ENCODE measurements around the gene CACNA1C. TPM values are rescaled to one million over a fixed set of nuclear protein-coding genes. Genes with fewer than 3 reads are reported as not detected.

The CACNA1C gene
- total RNA-seq, 4 donors from 2014 or later: 1.4 to 3.7 (median 2.2) TPM

DNA sequence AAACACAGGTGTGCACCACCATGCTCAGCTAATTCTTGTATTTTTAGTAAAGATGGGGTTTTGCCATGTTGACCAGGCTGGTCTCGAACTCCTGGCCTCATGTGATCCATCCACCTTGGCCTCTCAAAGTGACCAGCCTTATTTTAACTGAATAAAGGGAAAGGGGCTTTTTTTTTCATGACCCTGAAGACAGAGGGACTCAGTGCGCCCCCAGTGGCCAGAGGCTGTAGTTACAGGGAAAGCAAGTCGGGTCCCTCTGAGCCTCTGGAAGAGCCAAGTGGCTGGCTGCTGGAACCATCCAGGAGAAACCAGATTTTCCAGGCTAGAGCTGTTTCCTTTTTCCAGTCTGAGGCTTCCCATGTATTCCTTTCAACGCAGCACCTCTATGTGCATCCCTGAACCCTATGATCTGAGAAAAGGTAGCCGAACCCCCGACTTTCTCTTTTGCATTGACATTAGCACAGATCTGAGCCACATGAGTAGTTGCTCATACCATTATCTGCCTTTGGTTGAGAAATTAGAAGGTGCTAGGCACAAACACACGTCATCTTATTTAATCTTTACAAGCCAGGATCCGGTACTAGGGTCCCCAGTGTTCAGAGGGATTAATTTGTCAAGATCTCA, 342.7 kb downstream of the CACNA1C start:
- Histone ChIP-seq H3K4me1 (peaks cover 16% of the 10 kb centered on the region), H3K27ac (no peak overlapping the region), H3K27me3 (no peaks in the 10 kb centered on the region), H3K36me3 (no peaks in the 10 kb centered on the region), H3K9me3 (no peaks in the 10 kb centered on the region), H3K4me3 (no peak overlapping the region)
- WGBS: 70% methylated on average over 8 of the region's 8 CpGs
- no peak for DNase-seq (ENCODE audit: low spot score in 2 of 2)
- TF ChIP-seq EP300 (IDR thresholded peaks at IDR 0.05): no peak
- TF ChIP-seq, protein P1, sequence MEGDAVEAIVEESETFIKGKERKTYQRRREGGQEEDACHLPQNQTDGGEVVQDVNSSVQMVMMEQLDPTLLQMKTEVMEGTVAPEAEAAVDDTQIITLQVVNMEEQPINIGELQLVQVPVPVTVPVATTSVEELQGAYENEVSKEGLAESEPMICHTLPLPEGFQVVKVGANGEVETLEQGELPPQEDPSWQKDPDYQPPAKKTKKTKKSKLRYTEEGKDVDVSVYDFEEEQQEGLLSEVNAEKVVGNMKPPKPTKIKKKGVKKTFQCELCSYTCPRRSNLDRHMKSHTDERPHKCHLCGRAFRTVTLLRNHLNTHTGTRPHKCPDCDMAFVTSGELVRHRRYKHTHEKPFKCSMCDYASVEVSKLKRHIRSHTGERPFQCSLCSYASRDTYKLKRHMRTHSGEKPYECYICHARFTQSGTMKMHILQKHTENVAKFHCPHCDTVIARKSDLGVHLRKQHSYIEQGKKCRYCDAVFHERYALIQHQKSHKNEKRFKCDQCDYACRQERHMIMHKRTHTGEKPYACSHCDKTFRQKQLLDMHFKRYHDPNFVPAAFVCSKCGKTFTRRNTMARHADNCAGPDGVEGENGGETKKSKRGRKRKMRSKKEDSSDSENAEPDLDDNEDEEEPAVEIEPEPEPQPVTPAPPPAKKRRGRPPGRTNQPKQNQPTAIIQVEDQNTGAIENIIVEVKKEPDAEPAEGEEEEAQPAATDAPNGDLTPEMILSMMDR (IDR thresholded peaks at IDR 0.05): peak; percentile 29 to 76

DNA sequence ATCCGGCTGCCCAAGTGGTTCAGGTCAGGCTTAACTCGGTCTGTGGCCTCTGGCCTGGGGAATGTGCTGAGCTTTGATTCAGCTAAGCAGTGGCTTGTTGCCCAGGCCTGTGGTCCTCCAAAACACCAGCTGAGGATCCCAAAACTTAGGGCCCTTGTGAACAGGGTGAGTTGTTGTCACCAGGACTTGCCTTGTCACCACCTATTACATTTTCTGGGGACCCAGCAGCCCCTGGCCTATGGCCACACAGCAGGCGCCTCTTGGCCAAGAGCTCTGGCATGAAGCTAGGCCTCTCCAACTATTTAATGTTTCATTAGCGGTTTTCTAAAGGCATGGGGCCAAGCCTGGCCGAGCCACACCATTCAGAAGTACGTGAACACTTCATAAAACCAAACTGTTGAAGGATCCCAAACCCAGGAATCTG, 343.7 kb downstream of the CACNA1C start:
- no peak overlapping the region for H3K27ac ChIP-seq
- 54% methylated on average over 6 of the region's 6 CpGs for WGBS
- no peaks in the 10 kb centered on the region for H3K27me3 ChIP-seq
- no peaks in the 10 kb centered on the region for H3K9me3 ChIP-seq
- no peaks in the 10 kb centered on the region for H3K36me3 ChIP-seq
- peaks cover 16% of the 10 kb centered on the region for H3K4me1 ChIP-seq
- DNase-seq (ENCODE audit: low spot score in 2 of 2): peak in 1 of 2 donors; percentile 68
- no peak overlapping the region for H3K4me3 ChIP-seq
- TF ChIP-seq POLR2A (IDR thresholded peaks at IDR 0.05) (no peak), POLR2AphosphoS5 (IDR thresholded peaks at IDR 0.05) (no peak), EP300 (IDR thresholded peaks at IDR 0.05) (no peak)
- TF ChIP-seq, protein P1 (IDR thresholded peaks at IDR 0.05): no peak

DNA sequence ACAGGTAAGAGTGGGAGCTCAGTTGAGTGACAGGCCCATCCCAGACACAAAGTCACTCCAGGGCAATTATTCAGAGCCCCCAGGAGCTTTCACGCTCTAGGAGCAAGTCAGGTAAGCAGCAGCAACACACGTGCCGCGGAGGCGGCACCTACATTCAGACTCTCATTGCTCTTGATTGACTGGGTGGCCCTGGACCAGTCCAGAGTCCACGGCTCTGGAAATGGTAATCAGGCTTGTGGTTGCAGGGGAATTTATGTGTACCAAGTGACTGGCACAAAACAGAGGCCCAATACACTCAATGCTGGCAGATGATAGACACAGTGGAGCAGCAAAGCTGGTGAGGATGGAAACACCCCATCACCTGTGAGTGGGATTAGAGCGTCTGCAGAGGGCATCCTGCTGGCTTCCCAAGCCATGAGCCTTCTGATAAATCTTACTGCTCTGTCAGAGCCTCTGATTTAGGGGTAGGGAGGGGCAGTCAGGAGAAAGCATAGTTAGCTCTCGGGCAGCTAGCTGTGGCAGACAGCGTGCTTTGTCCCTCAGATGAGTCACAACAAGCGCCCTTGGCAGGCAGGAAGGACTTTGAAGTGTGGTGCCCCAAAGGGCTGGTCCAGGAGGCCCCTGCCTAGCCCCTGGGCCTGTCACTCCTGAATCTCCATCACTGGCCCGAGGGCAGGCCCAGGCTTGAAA, 344.7 kb downstream of the CACNA1C start:
- Histone ChIP-seq H3K4me1 (peaks cover 16% of the 10 kb centered on the region), H3K27ac (no peak overlapping the region), H3K9me3 (no peaks in the 10 kb centered on the region), H3K27me3 (no peaks in the 10 kb centered on the region), H3K36me3 (no peaks in the 10 kb centered on the region), H3K4me3 (no peak overlapping the region)
- TF ChIP-seq, protein P1 (IDR thresholded peaks at IDR 0.05): no peak
- no peak for TF ChIP-seq POLR2A (IDR thresholded peaks at IDR 0.05)
- no peak for TF ChIP-seq POLR2AphosphoS5 (IDR thresholded peaks at IDR 0.05)
- TF ChIP-seq EP300 (IDR thresholded peaks at IDR 0.05): no peak
- DNase-seq (ENCODE audit: low spot score in 2 of 2): no peak
- WGBS: 69% methylated on average over 6 of the region's 11 CpGs

DNA sequence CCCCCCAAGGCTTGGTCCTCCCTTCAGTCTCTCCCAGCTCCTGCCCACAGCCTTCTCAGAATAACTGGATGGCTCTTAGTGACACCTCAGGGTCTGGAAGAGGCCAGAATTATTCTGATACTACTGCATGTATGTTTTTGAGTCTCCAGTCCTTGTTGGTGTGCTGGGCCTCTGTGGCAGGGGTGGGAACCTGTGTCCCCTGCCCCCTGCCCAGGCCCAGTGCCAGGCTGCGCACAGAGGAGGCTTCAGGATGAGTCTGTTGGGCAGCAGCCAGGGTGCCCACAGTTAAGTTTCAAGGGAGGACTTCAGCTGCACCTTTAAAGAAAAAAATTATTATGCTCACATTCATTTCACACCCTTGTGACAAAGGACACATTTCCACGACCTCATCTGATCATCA, 348.3 kb downstream of the CACNA1C start:
- DNase-seq (ENCODE audit: low spot score in 2 of 2): no peak
- H3K27ac ChIP-seq: no peak overlapping the region
- no peaks in the 10 kb centered on the region for H3K36me3 ChIP-seq
- no peaks in the 10 kb centered on the region for H3K9me3 ChIP-seq
- no peak for TF ChIP-seq POLR2A (IDR thresholded peaks at IDR 0.05)
- no peak for TF ChIP-seq POLR2AphosphoS5 (IDR thresholded peaks at IDR 0.05)
- TF ChIP-seq, protein P1 (IDR thresholded peaks at IDR 0.05): no peak
- no peak for TF ChIP-seq EP300 (IDR thresholded peaks at IDR 0.05)
- no peak overlapping the region for H3K4me3 ChIP-seq
- WGBS: 45% methylated on average over 1 of the region's 2 CpGs
- peaks cover 10% of the 10 kb centered on the region for H3K4me1 ChIP-seq
- no peaks in the 10 kb centered on the region for H3K27me3 ChIP-seq

DNA sequence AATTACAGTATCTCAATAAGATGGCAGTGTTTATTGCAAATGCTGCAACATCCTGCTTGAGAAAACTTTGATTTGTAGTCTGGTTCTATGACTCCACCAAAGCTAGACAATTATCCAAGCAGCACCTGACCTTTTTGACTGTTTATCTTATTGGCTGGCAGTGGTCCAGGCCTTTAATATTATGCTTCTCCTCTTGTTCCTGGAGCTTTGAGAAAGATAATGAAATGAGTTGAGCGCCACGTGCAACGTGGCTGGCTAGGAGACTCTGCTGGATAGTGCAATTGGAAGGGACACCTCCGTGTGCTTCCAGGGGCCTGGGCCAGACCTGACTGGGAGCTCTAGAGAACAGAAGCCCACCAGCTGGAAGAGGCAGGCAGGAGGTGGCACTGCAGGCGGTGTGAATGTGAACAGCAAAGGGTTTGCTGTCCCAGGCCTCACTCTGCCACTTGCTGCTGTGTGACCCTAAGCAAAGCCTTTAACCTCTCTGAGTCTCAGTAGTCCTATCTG, 349.3 kb downstream of the CACNA1C start:
- no peak for DNase-seq (ENCODE audit: low spot score in 2 of 2)
- H3K9me3 ChIP-seq: no peaks in the 10 kb centered on the region
- peaks cover 2% of the 10 kb centered on the region for H3K4me1 ChIP-seq
- no peaks in the 10 kb centered on the region for H3K36me3 ChIP-seq
- 77% methylated on average over 5 of the region's 5 CpGs for whole genome bisulfite sequencing
- H3K4me3 ChIP-seq: no peak overlapping the region
- no peak overlapping the region for H3K27ac ChIP-seq
- H3K27me3 ChIP-seq: no peaks in the 10 kb centered on the region
- TF ChIP-seq POLR2AphosphoS5 (IDR thresholded peaks at IDR 0.05) (no peak), EP300 (IDR thresholded peaks at IDR 0.05) (no peak), POLR2A (IDR thresholded peaks at IDR 0.05) (no peak)
- TF ChIP-seq, protein P1 (IDR thresholded peaks at IDR 0.05): no peak

Measured in suprapubic skin (tissue), 4 donors.